NT2/D1 (cell line): ENCODE data around the gene TRIM72.

Experiments
- SUZ12 ChIP-seq: IDR thresholded peaks from 2 replicates; pipeline ENCODE4 v1.6.1; 2011; ENCODE audit not compliant: insufficient read length, insufficient read depth; ENCODE audit errors: extremely low read depth
- YY1 ChIP-seq: IDR thresholded peaks from 2 replicates; pipeline ENCODE4 v1.6.1; 2011; ENCODE audit not compliant: insufficient read length, insufficient read depth
- ZNF274 ChIP-seq: IDR thresholded peaks from 2 replicates; pipeline ENCODE4 v1.6.1; 2011; ENCODE audit warnings: mild to moderate bottlenecking, low read depth, low read length

DNA sequence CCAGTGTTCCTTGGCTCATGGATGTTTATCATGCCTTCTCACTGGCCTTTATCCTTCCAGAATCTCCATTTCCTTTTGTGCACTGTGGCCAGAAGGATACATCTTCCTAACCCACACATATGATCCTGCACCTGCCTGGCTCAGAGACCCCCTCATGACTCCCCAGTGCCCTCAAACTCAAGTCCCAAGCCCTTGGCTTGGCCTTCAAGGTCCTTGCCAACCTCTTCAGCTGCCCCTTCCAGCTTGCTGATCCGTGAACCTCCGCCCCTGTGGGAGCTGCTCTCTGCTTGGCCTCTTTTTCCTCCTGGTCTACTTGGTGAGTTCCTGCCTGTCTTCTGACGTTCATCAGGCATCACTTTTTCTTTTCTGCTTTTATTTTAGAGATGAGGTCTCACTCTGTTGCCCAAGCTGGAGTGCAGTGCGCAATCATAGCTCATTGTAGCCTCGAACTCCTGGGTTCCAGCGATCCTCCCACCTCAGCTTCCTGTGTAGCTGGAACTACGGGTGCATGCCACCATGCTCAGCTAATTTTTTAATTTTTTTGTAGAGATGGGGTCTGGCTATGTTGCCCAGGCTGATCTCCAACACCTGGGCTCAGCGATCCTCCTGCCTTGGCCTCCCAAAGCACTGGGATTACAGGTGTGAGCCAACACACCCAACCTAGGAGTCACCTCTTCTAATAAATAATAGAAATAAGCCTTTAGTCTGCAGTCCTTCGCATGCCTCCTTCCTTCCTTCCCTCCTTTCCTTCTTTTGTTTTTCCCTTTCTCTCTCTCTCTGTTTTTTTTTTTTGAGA is 8.8 kb upstream of the TRIM72 start:
- TF ChIP-seq ZNF274, result no peak
- TF ChIP-seq YY1, result no peak
- no peak for TF ChIP-seq SUZ12
